K562 (cell line): Measurements from ENCODE around the gene TIPIN.

Experiments used
- BRF1 ChIP-seq: IDR thresholded peaks from 3 replicates; pipeline ENCODE4 v1.6.1; 2011; ENCODE audit warnings: borderline replicate concordance, mild to moderate bottlenecking; ENCODE audit not compliant: insufficient read length; ENCODE audit errors: extremely low read depth
- EZH2 ChIP-seq: IDR thresholded peaks from 2 replicates; pipeline ENCODE4 v1.6.1; 2012; ENCODE audit warnings: low read depth, mild to moderate bottlenecking, inconsistent platforms, low read length, borderline replicate concordance
- HDAC1 ChIP-seq, 2 experiments: fragments of 450-650 bp; IDR thresholded peaks; 2 replicates each; pipeline ENCODE4 v1.6.1; 2016 to 2017; ENCODE audit warnings: inconsistent platforms in 1 of 2, mild to moderate bottlenecking in 1 of 2, moderate library complexity in 1 of 2
- SRF ChIP-seq, 2 experiments: fragments of 250-450, 450-650 bp in 1 of 2; sonication (Bioruptor Pico) in 1 of 2; sonication (generic) in 1 of 2; formaldehyde crosslinking; IDR thresholded peaks; 2 replicates each; pipeline versions ENCODE4 v1.5.0 to v1.5.1; 2020 to 2022; ENCODE audit warnings: mild to moderate bottlenecking in 1 of 2, missing genetic modification reagents in 1 of 2
- U2AF1 ChIP-seq: fragments of 200-400 bp; formaldehyde crosslinking; optimal IDR thresholded peaks from 2 replicates; pipeline ENCODE3; 2017; ENCODE audit warnings: mild to moderate bottlenecking, low read depth, low read length, moderate library complexity
- YY1 ChIP-seq, 3 experiments: IDR thresholded peaks; 2 replicates each; pipeline ENCODE4 v1.6.1; 2011; ENCODE audit warnings: low read length in 2 of 3, mild to moderate bottlenecking in 2 of 3, moderate library complexity in 2 of 3, borderline replicate concordance in 1 of 3, control low read depth in 1 of 3, low read depth in 1 of 3; ENCODE audit not compliant: insufficient read depth in 3 of 3, insufficient replicate concordance in 2 of 3, control insufficient read depth in 1 of 3, insufficient read length in 1 of 3; ENCODE audit errors: extremely low read depth in 1 of 3
- ZC3H11A ChIP-seq: IDR thresholded peaks from 2 replicates; pipeline ENCODE4 v1.6.1; 2012; ENCODE audit warnings: low read depth, low read length, improper control_type of control experiment
- ZKSCAN1 ChIP-seq: fragments of 150-350 bp; IDR thresholded peaks from 2 replicates; pipeline ENCODE4 v1.6.1; 2016; ENCODE audit warnings: low read depth, low read length
- ZNF134 ChIP-seq: fragments of 250-450 bp; sonication (Bioruptor Pico); conservative IDR thresholded peaks from 2 replicates; pipeline ENCODE4 v1.4.0; 2020
- ZZZ3 ChIP-seq: fragments of 450-650 bp; IDR thresholded peaks from 2 replicates; pipeline ENCODE4 v1.6.1; 2016; ENCODE audit warnings: antibody characterized with exemption, mild to moderate bottlenecking, moderate library complexity
- TF ChIP-seq, protein P1 (sequence below), 3 experiments: IDR thresholded peaks in 2 of 3; conservative IDR thresholded peaks in 1 of 3; 2 replicates each; pipeline ENCODE4 v1.5.1; 2011 to 2012; ENCODE audit warnings: low read length in 3 of 3, mild to moderate bottlenecking in 3 of 3, control low read depth in 2 of 3, improper control_type of control experiment in 1 of 3, inconsistent platforms in 1 of 3, low read depth in 1 of 3, mixed read lengths in 1 of 3, moderate library complexity in 1 of 3; ENCODE audit not compliant: insufficient read depth in 2 of 3
- TF ChIP-seq, protein P2 (sequence below): fragments of 450-650 bp; IDR thresholded peaks from 2 replicates; pipeline ENCODE4 v1.7.1; 2018; ENCODE audit warnings: mild to moderate bottlenecking, low read depth; ENCODE audit not compliant: partially characterized antibody
- TF ChIP-seq, protein P3 (sequence below), 2 experiments: fragments of 450-650 bp; formaldehyde crosslinking in 1 of 2; IDR thresholded peaks; 2 replicates each; pipeline versions ENCODE4 v1.4.0 to v1.6.1; 2014 to 2020; ENCODE audit warnings: mild to moderate bottlenecking in 2 of 2, borderline replicate concordance in 1 of 2, low read depth in 1 of 2

DNA sequence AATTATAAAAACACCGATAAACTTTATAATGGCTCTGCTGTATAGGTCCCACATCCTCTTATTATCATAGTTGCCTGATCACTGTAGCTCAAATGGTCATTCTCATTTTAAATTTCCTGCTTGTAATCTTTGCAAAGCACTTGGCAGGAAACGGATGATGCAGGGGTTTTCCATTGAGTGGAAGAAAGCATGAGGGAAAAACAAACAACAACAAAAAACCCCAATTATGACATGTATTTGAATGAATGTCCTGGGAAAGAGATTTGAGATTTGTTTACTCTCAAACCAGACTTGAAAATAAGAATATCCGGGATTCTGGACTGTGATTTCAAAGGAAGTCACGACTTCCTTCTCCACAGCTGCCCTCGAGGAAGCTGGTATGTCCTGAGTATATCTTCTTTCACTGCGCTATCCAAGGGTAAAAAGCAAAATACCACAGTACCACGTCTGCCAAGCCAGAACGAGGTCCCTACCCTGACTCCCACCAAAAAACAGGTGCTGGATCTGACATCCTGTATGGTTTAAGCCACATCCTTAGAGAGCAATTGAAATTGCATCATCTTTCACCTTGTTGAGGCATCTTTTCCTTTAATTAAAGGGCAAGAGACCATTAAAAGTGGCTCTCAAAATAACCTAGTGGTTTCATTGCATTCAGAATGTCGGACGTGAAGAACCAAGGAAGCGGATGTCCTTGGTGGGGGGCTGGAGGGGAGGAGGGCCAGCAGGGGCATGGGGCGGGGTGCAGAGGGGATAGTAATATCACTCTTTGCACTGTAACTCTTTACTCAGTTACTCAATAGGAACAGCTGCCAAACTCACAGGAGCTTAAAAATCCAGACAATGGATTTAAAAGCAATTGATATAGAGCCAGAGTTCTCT, 13.5 kb upstream of the TIPIN start:
- TF ChIP-seq ZKSCAN1 (no peak), ZZZ3 (no peak), U2AF1 (no peak), HDAC1 (IDR thresholded peaks at IDR 0.05) (no peak), SRF (CRISPR knock-in tag; IDR thresholded peaks at IDR 0.05) (no peak), YY1 (IDR thresholded peaks at IDR 0.05; ENCODE audit: borderline replicate concordance in 1 of 3, control insufficient read depth in 1 of 3, extremely low read depth in 1 of 3, insufficient read depth in 3 of 3, insufficient read length in 1 of 3, insufficient replicate concordance in 2 of 3, low read depth in 1 of 3, low read length in 2 of 3) (no peak), ZNF134 (no peak), ZC3H11A (no peak), BRF1 (no peak), EZH2 (no peak)
- TF ChIP-seq, protein P1, sequence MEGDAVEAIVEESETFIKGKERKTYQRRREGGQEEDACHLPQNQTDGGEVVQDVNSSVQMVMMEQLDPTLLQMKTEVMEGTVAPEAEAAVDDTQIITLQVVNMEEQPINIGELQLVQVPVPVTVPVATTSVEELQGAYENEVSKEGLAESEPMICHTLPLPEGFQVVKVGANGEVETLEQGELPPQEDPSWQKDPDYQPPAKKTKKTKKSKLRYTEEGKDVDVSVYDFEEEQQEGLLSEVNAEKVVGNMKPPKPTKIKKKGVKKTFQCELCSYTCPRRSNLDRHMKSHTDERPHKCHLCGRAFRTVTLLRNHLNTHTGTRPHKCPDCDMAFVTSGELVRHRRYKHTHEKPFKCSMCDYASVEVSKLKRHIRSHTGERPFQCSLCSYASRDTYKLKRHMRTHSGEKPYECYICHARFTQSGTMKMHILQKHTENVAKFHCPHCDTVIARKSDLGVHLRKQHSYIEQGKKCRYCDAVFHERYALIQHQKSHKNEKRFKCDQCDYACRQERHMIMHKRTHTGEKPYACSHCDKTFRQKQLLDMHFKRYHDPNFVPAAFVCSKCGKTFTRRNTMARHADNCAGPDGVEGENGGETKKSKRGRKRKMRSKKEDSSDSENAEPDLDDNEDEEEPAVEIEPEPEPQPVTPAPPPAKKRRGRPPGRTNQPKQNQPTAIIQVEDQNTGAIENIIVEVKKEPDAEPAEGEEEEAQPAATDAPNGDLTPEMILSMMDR (IDR thresholded peaks at IDR 0.05 in 2 of 3, conservative IDR thresholded peaks at IDR 0.05 in 1 of 3; ENCODE audit: insufficient read depth in 2 of 3, low read depth in 1 of 3, low read length in 3 of 3), result no peak
- TF ChIP-seq, protein P2, sequence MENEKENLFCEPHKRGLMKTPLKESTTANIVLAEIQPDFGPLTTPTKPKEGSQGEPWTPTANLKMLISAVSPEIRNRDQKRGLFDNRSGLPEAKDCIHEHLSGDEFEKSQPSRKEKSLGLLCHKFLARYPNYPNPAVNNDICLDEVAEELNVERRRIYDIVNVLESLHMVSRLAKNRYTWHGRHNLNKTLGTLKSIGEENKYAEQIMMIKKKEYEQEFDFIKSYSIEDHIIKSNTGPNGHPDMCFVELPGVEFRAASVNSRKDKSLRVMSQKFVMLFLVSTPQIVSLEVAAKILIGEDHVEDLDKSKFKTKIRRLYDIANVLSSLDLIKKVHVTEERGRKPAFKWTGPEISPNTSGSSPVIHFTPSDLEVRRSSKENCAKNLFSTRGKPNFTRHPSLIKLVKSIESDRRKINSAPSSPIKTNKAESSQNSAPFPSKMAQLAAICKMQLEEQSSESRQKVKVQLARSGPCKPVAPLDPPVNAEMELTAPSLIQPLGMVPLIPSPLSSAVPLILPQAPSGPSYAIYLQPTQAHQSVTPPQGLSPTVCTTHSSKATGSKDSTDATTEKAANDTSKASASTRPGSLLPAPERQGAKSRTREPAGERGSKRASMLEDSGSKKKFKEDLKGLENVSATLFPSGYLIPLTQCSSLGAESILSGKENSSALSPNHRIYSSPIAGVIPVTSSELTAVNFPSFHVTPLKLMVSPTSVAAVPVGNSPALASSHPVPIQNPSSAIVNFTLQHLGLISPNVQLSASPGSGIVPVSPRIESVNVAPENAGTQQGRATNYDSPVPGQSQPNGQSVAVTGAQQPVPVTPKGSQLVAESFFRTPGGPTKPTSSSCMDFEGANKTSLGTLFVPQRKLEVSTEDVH, result no peak
- TF ChIP-seq, protein P3, sequence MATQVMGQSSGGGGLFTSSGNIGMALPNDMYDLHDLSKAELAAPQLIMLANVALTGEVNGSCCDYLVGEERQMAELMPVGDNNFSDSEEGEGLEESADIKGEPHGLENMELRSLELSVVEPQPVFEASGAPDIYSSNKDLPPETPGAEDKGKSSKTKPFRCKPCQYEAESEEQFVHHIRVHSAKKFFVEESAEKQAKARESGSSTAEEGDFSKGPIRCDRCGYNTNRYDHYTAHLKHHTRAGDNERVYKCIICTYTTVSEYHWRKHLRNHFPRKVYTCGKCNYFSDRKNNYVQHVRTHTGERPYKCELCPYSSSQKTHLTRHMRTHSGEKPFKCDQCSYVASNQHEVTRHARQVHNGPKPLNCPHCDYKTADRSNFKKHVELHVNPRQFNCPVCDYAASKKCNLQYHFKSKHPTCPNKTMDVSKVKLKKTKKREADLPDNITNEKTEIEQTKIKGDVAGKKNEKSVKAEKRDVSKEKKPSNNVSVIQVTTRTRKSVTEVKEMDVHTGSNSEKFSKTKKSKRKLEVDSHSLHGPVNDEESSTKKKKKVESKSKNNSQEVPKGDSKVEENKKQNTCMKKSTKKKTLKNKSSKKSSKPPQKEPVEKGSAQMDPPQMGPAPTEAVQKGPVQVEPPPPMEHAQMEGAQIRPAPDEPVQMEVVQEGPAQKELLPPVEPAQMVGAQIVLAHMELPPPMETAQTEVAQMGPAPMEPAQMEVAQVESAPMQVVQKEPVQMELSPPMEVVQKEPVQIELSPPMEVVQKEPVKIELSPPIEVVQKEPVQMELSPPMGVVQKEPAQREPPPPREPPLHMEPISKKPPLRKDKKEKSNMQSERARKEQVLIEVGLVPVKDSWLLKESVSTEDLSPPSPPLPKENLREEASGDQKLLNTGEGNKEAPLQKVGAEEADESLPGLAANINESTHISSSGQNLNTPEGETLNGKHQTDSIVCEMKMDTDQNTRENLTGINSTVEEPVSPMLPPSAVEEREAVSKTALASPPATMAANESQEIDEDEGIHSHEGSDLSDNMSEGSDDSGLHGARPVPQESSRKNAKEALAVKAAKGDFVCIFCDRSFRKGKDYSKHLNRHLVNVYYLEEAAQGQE (IDR thresholded peaks at IDR 0.05; ENCODE audit: borderline replicate concordance), result no peak
- TF ChIP-seq, protein P3 (CRISPR knock-in tag; IDR thresholded peaks at IDR 0.05; ENCODE audit: low read depth), result no peak
